Osteoblast (primary cell): ENCODE results near the gene SELENOO. TPM values are rescaled to one million over a fixed set of nuclear protein-coding genes. Genes with fewer than 3 reads are reported as not detected.

Experiments used
- DNase-seq: peaks from one replicate; pipeline ENCODE4 v3.0.0; 2011; ENCODE audit warnings: low spot score, mixed read lengths; ENCODE audit not compliant: insufficient read length; ENCODE audit errors: missing footprints
- H2AFZ ChIP-seq: 2 replicates; pipeline ENCODE4 v1.6.0; 2011; ENCODE audit warnings: mild to moderate bottlenecking, low read length
- H3K27ac ChIP-seq: 2 replicates; pipeline ENCODE4 v1.5.1; 2011; ENCODE audit warnings: mild to moderate bottlenecking, low read depth, low read length, moderate library complexity
- H3K27me3 ChIP-seq: 2 replicates; pipeline ENCODE4 v1.6.0; 2012; ENCODE audit warnings: mild to moderate bottlenecking, control low read depth, inconsistent platforms, low read length, moderate library complexity; ENCODE audit not compliant: insufficient read depth
- H3K36me3 ChIP-seq: 2 replicates; pipeline ENCODE4 v1.5.1; 2011; ENCODE audit warnings: mild to moderate bottlenecking, low read length, control low read depth, moderate library complexity; ENCODE audit not compliant: insufficient read depth
- H3K4me1 ChIP-seq: 2 replicates; pipeline ENCODE4 v1.5.1; 2011; ENCODE audit warnings: mild to moderate bottlenecking, low read length, control low read depth, moderate library complexity; ENCODE audit not compliant: insufficient read depth
- H3K4me2 ChIP-seq: 2 replicates; pipeline ENCODE4 v1.6.0; 2011; ENCODE audit warnings: mild to moderate bottlenecking, low read length; ENCODE audit not compliant: insufficient read depth
- H3K4me3 ChIP-seq: fragments of 200-600 bp; sonication (generic); 3 replicates; pipeline ENCODE4 v1.5.1; 2012; ENCODE audit warnings: mild to moderate bottlenecking, low read length, inconsistent platforms; ENCODE audit not compliant: insufficient read depth
- H3K79me2 ChIP-seq: 2 replicates; pipeline ENCODE4 v1.6.0; 2012; ENCODE audit warnings: mild to moderate bottlenecking, low read length, control low read depth, inconsistent platforms; ENCODE audit not compliant: insufficient read depth
- H3K9me3 ChIP-seq: 2 replicates; pipeline ENCODE4 v1.5.1; 2011; ENCODE audit warnings: low read depth, low read length, control low read depth
- H4K20me1 ChIP-seq: 2 replicates; pipeline ENCODE4 v1.6.0; 2012; ENCODE audit warnings: mild to moderate bottlenecking, low read length, control low read depth; ENCODE audit not compliant: insufficient read depth
- CTCF ChIP-seq: IDR thresholded peaks from 2 replicates; pipeline ENCODE4 v1.5.1; 2011; ENCODE audit warnings: mild to moderate bottlenecking, low read depth, low read length, moderate library complexity; ENCODE audit errors: extremely low read depth
- total RNA-seq: library from RNA; depleted of rRNA; stranded (reverse); fragments of >200 nt; gene quantifications from 2 replicates; pipeline ENCODE4 v1.2.3, GENCODE V29; 2012

Gene SELENOO
- total RNA-seq, 1 donor: 15.6 TPM

GRCh38 chr22:50238755-50239154 is 37.9 kb downstream of the SELENOO start:
- Histone ChIP-seq H3K4me3 (no peak overlapping the region), H3K79me2 (peaks cover 84% of the 10 kb centered on the region), H3K36me3 (peaks cover 12% of the 10 kb centered on the region), H4K20me1 (peaks cover 58% of the 10 kb centered on the region), H3K4me2 (no peak overlapping the region), H3K27ac (no peak overlapping the region), H3K27me3 (no peaks in the 10 kb centered on the region), H3K4me1 (peaks cover 18% of the 10 kb centered on the region), H2AFZ (no peak overlapping the region), H3K9me3 (no peaks in the 10 kb centered on the region)
- no peak for DNase-seq
- no peak for TF ChIP-seq CTCF

- H4K20me1 ChIP-seq: peaks cover 38% of the 10 kb centered on the region
These were observed 41.7 kb downstream of the SELENOO start for GRCh38 chr22:50242406-50242949.

GRCh38 chr22:50243685-50244419 is 43.0 kb downstream of the SELENOO start:
- H3K4me2 ChIP-seq: peak overlapping the region; percentile 95
- no peak for DNase-seq
- H3K79me2 ChIP-seq: peaks cover 87% of the 10 kb centered on the region
- H4K20me1 ChIP-seq: peaks cover 38% of the 10 kb centered on the region
- no peaks in the 10 kb centered on the region for H3K9me3 ChIP-seq
- H3K4me3 ChIP-seq: peak overlapping the region; percentile 100
- H3K27me3 ChIP-seq: no peaks in the 10 kb centered on the region
- no peak for TF ChIP-seq CTCF
- peaks cover 29% of the 10 kb centered on the region for H3K36me3 ChIP-seq
- H3K27ac ChIP-seq: peak overlapping the region; percentile 83
- peak overlapping the region; percentile 80 for H2AFZ ChIP-seq
- peaks cover 25% of the 10 kb centered on the region for H3K4me1 ChIP-seq

More at GRCh38 chr22:50242406-50242949, 41.7 kb downstream of the SELENOO start:
- peaks cover 25% of the 10 kb centered on the region for H3K4me1 ChIP-seq
- no peak for TF ChIP-seq CTCF
- peak overlapping the region; percentile 95 for H3K4me2 ChIP-seq
- no peaks in the 10 kb centered on the region for H3K27me3 ChIP-seq
- H3K9me3 ChIP-seq: no peaks in the 10 kb centered on the region
- DNase-seq: no peak
- H3K27ac ChIP-seq: no peak overlapping the region
- H2AFZ ChIP-seq: no peak overlapping the region
- H3K4me3 ChIP-seq: peak overlapping the region; percentile 100
- H3K36me3 ChIP-seq: peaks cover 25% of the 10 kb centered on the region
- H3K79me2 ChIP-seq: peaks cover 81% of the 10 kb centered on the region

- DNase-seq: peak; percentile 100
- H3K4me1 ChIP-seq: peaks cover 25% of the 10 kb centered on the region
- peaks cover 86% of the 10 kb centered on the region for H3K79me2 ChIP-seq
- peak within 1 kb of the TSS; percentile 91 for H2AFZ ChIP-seq
- H3K27ac ChIP-seq: peak within 1 kb of the TSS; percentile 83
- H3K27me3 ChIP-seq: no peaks in the 10 kb centered on the region
- H3K4me2 ChIP-seq: peak within 1 kb of the TSS; percentile 95
- H3K36me3 ChIP-seq: peaks cover 26% of the 10 kb centered on the region
- H4K20me1 ChIP-seq: peaks cover 34% of the 10 kb centered on the region
- H3K4me3 ChIP-seq: peak within 1 kb of the TSS; percentile 100
- no peaks in the 10 kb centered on the region for H3K9me3 ChIP-seq
- no peak for TF ChIP-seq CTCF
These were observed 43.8 kb downstream of the SELENOO start, which contains the start of gene TUBGCP6 for GRCh38 chr22:50244420-50245213. Gene TUBGCP6 (minus strand): TSS chr22:50245023. CDS start chr22:50244459, 564 bp downstream.
